WTC11 (cell line): ENCODE measurements around the gene TBX10. TPM values are rescaled to one million over a fixed set of nuclear protein-coding genes. Genes with fewer than 3 reads are reported as not detected.

ENCODE experiments used
- ATAC-seq: fragments of 200-7000 bp; cut with Tn5 transposase; 2 replicates; pipeline ENCODE4 v1.10.0; 2021; ENCODE audit warnings: mild to moderate bottlenecking, moderate library complexity
- CTCF ChIA-PET: fragments of 300-600 bp; sonication (Branson Sonifier 250); formaldehyde crosslinking; loops from one replicate; lab custom pipeline; 2021; ENCODE audit warnings: antibody characterized with exemption; lab: Charles Lee
- POLR2A ChIA-PET: fragments of 350-600 bp; sonication (Branson Sonifier 250); formaldehyde crosslinking; loops from one replicate; lab custom pipeline; 2021; ENCODE audit warnings: antibody characterized with exemption; lab: Charles Lee
- DNase-seq: peaks from one replicate; pipeline ENCODE4 v3.0.0; 2021; ENCODE audit warnings: low spot score
- H3K27ac Mint-ChIP-seq: 2 replicates; pipeline ENCODE4 v1.8.0; 2021; ENCODE audit warnings: mixed read lengths
- H3K27me3 Mint-ChIP-seq: 2 replicates; pipeline ENCODE4 v1.8.0; 2021; ENCODE audit warnings: low read depth, mild to moderate bottlenecking, moderate library complexity, mixed read lengths
- H3K36me3 Mint-ChIP-seq: 2 replicates; pipeline ENCODE4 v1.8.0; 2021; ENCODE audit warnings: mixed read lengths
- H3K4me1 Mint-ChIP-seq: 2 replicates; pipeline ENCODE4 v1.8.0; 2022; ENCODE audit warnings: mixed read lengths
- H3K4me3 Mint-ChIP-seq: 2 replicates; pipeline ENCODE4 v1.8.0; 2021; ENCODE audit warnings: mild to moderate bottlenecking, moderate library complexity, mixed read lengths
- H3K9me3 Mint-ChIP-seq: 2 replicates; pipeline ENCODE4 v1.8.0; 2021; ENCODE audit warnings: mixed read lengths
- ATF1 ChIP-seq: sonication (generic); formaldehyde crosslinking; IDR thresholded peaks from 2 replicates; pipeline ENCODE4 v1.8.1; 2023; ENCODE audit warnings: mild to moderate bottlenecking, moderate library complexity, missing genetic modification reagents
- CBFB ChIP-seq: sonication (generic); formaldehyde crosslinking; IDR thresholded peaks from 2 replicates; pipeline ENCODE4 v1.8.1; 2022; ENCODE audit warnings: mild to moderate bottlenecking, low read depth, missing genetic modification reagents
- ELF4 ChIP-seq: sonication (generic); formaldehyde crosslinking; IDR thresholded peaks from 2 replicates; pipeline ENCODE4 v1.8.1; 2022; ENCODE audit warnings: low read depth, mild to moderate bottlenecking, moderate library complexity, missing genetic modification reagents
- ESRRA ChIP-seq: sonication (generic); formaldehyde crosslinking; IDR thresholded peaks from 2 replicates; pipeline ENCODE4 v1.8.1; 2022; ENCODE audit warnings: mild to moderate bottlenecking, missing genetic modification reagents, borderline replicate concordance
- FOXP1 ChIP-seq: sonication (generic); formaldehyde crosslinking; IDR thresholded peaks from 2 replicates; pipeline ENCODE4 v1.8.0; 2022; ENCODE audit warnings: missing genetic modification reagents, mild to moderate bottlenecking, moderate library complexity, borderline replicate concordance
- GABPB1 ChIP-seq: sonication (generic); formaldehyde crosslinking; IDR thresholded peaks from 2 replicates; pipeline ENCODE4 v1.8.1; 2023; ENCODE audit warnings: mild to moderate bottlenecking, missing genetic modification reagents
- JUN ChIP-seq: sonication (generic); formaldehyde crosslinking; IDR thresholded peaks from 2 replicates; pipeline ENCODE4 v1.8.0; 2023; ENCODE audit warnings: mild to moderate bottlenecking, missing genetic modification reagents
- KAT7 ChIP-seq: sonication (generic); formaldehyde crosslinking; IDR thresholded peaks from 2 replicates; pipeline ENCODE4 v1.8.1; 2023; ENCODE audit warnings: missing genetic modification reagents, mild to moderate bottlenecking, borderline replicate concordance
- MXD4 ChIP-seq: fragments of 250-450 bp; sonication (Bioruptor Pico); IDR thresholded peaks from 2 replicates; pipeline ENCODE4 v1.8.0; 2021; ENCODE audit warnings: mild to moderate bottlenecking, moderate library complexity, borderline replicate concordance
- NFYB ChIP-seq: sonication (generic); formaldehyde crosslinking; conservative IDR thresholded peaks from 2 replicates; pipeline ENCODE4 v1.8.0; 2022; ENCODE audit warnings: low read depth, missing genetic modification reagents
- NR1H2 ChIP-seq: sonication (generic); formaldehyde crosslinking; IDR thresholded peaks from 2 replicates; pipeline ENCODE4 v1.9.0; 2021; ENCODE audit warnings: mild to moderate bottlenecking, moderate library complexity, missing genetic modification reagents
- OVOL2 ChIP-seq: fragments of 250-450 bp; sonication (Bioruptor Pico); IDR thresholded peaks from 2 replicates; pipeline ENCODE4 v1.9.0; 2021; ENCODE audit warnings: mild to moderate bottlenecking, borderline replicate concordance
- RELA ChIP-seq: sonication (generic); formaldehyde crosslinking; IDR thresholded peaks from 2 replicates; pipeline ENCODE4 v1.8.1; 2022; ENCODE audit warnings: missing genetic modification reagents, mild to moderate bottlenecking, borderline replicate concordance
- RORB ChIP-seq: fragments of 250-450 bp; sonication (Bioruptor Pico); IDR thresholded peaks from 2 replicates; pipeline ENCODE4 v1.9.0; 2021; ENCODE audit warnings: mild to moderate bottlenecking
- TEAD1 ChIP-seq: sonication (generic); formaldehyde crosslinking; IDR thresholded peaks from 2 replicates; pipeline ENCODE4 v1.8.0; 2022; ENCODE audit warnings: mild to moderate bottlenecking, missing genetic modification reagents
- ZBTB21 ChIP-seq: sonication (generic); formaldehyde crosslinking; IDR thresholded peaks from 2 replicates; pipeline ENCODE4 v1.8.1; 2023; ENCODE audit warnings: mild to moderate bottlenecking, missing genetic modification reagents, borderline replicate concordance
- ZNF121 ChIP-seq: sonication (generic); formaldehyde crosslinking; IDR thresholded peaks from 2 replicates; pipeline ENCODE4 v1.8.0; 2023; ENCODE audit warnings: missing genetic modification reagents
- ZNF317 ChIP-seq: sonication (generic); formaldehyde crosslinking; IDR thresholded peaks from 2 replicates; pipeline ENCODE4 v1.8.1; 2023; ENCODE audit warnings: low read depth, mild to moderate bottlenecking, moderate library complexity, missing genetic modification reagents, borderline replicate concordance
- ZNF416 ChIP-seq: fragments of 250-450 bp; sonication (Bioruptor Pico); IDR thresholded peaks from 2 replicates; pipeline ENCODE4 v1.9.0; 2021; ENCODE audit warnings: mild to moderate bottlenecking, inconsistent platforms
- total RNA-seq: library from RNA; stranded (reverse); gene quantifications from 3 replicates; pipeline ENCODE4 v1.2.3, GENCODE V29; 2021
- TF ChIP-seq, protein P1 (sequence below): sonication (generic); formaldehyde crosslinking; IDR thresholded peaks from 2 replicates; pipeline ENCODE4 v1.8.1; 2023; ENCODE audit warnings: mild to moderate bottlenecking, moderate library complexity, missing genetic modification reagents
- TF ChIP-seq, protein P2 (sequence below): sonication (generic); formaldehyde crosslinking; IDR thresholded peaks from 2 replicates; pipeline ENCODE4 v1.8.1; 2023; ENCODE audit warnings: mild to moderate bottlenecking, missing genetic modification reagents, borderline replicate concordance
- TF ChIP-seq, protein P3 (sequence below): fragments of 200-600 bp; IDR thresholded peaks from 2 replicates; pipeline ENCODE4 v1.8.0; 2022; ENCODE audit warnings: antibody characterized with exemption
- TF ChIP-seq, protein P4 (sequence below): fragments of 250-450 bp; sonication (Bioruptor Pico); IDR thresholded peaks from 2 replicates; pipeline ENCODE4 v1.9.0; 2021; ENCODE audit warnings: mild to moderate bottlenecking, borderline replicate concordance

The TBX10 gene
- total RNA-seq, 1 experiment from 2014 or later = not detected

DNA sequence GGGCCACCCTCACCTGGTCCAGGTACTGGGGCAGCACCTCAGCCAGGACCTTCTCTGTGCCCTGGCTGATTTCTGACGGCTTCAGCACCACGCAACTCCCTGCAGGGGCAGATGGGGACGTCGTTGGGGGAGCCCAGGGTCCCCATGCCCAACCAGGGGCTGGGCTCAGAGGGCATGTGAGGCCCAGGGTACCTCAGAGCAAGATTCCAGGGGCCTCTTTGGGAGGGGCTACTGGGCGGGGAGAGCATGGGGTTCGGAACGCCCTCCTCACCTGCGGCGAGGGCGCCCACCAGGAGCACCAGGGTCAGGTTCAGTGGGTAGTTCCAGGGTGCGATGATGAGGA is 26.7 kb upstream of the TBX10 start:
- H3K27ac Mint-ChIP-seq = no peak overlapping the region
- ATAC-seq (no peak), DNase-seq (no peak)
- POLR2A ChIA-PET = no interaction called here
- no peak for TF ChIP-seq KAT7 (CRISPR knock-in tag)
- TF ChIP-seq RORB (CRISPR knock-in tag) = no peak
- TF ChIP-seq RELA = no peak
- no peak for TF ChIP-seq FOXP1 (CRISPR knock-in tag)
- TF ChIP-seq, protein P1, sequence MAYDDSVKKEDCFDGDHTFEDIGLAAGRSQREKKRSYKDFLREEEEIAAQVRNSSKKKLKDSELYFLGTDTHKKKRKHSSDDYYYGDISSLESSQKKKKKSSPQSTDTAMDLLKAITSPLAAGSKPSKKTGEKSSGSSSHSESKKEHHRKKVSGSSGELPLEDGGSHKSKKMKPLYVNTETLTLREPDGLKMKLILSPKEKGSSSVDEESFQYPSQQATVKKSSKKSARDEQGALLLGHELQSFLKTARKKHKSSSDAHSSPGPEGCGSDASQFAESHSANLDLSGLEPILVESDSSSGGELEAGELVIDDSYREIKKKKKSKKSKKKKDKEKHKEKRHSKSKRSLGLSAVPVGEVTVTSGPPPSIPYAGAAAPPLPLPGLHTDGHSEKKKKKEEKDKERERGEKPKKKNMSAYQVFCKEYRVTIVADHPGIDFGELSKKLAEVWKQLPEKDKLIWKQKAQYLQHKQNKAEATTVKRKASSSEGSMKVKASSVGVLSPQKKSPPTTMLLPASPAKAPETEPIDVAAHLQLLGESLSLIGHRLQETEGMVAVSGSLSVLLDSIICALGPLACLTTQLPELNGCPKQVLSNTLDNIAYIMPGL (CRISPR knock-in tag) = no peak
- no peak for TF ChIP-seq JUN (CRISPR knock-in tag)
- TF ChIP-seq TEAD1 (CRISPR knock-in tag) = no peak
- TF ChIP-seq, protein P2, sequence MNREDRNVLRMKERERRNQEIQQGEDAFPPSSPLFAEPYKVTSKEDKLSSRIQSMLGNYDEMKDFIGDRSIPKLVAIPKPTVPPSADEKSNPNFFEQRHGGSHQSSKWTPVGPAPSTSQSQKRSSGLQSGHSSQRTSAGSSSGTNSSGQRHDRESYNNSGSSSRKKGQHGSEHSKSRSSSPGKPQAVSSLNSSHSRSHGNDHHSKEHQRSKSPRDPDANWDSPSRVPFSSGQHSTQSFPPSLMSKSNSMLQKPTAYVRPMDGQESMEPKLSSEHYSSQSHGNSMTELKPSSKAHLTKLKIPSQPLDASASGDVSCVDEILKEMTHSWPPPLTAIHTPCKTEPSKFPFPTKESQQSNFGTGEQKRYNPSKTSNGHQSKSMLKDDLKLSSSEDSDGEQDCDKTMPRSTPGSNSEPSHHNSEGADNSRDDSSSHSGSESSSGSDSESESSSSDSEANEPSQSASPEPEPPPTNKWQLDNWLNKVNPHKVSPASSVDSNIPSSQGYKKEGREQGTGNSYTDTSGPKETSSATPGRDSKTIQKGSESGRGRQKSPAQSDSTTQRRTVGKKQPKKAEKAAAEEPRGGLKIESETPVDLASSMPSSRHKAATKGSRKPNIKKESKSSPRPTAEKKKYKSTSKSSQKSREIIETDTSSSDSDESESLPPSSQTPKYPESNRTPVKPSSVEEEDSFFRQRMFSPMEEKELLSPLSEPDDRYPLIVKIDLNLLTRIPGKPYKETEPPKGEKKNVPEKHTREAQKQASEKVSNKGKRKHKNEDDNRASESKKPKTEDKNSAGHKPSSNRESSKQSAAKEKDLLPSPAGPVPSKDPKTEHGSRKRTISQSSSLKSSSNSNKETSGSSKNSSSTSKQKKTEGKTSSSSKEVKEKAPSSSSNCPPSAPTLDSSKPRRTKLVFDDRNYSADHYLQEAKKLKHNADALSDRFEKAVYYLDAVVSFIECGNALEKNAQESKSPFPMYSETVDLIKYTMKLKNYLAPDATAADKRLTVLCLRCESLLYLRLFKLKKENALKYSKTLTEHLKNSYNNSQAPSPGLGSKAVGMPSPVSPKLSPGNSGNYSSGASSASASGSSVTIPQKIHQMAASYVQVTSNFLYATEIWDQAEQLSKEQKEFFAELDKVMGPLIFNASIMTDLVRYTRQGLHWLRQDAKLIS = no peak
- TF ChIP-seq GABPB1 (CRISPR knock-in tag) = no peak
- no peak for TF ChIP-seq ESRRA (CRISPR knock-in tag)
- TF ChIP-seq ELF4 (CRISPR knock-in tag) = no peak
- no peak for TF ChIP-seq MXD4 (CRISPR knock-in tag)
- TF ChIP-seq NFYB (CRISPR knock-in tag) = no peak
- TF ChIP-seq ATF1 (CRISPR knock-in tag) = no peak
- TF ChIP-seq ZNF317 (CRISPR knock-in tag) = no peak
- TF ChIP-seq CBFB (CRISPR knock-in tag) = no peak
- TF ChIP-seq, all 79 proteins: peak for 0
- Mint-ChIP-seq H3K9me3 (no peaks in the 10 kb centered on the region), H3K27me3 (no peaks in the 10 kb centered on the region), H3K4me1 (no peaks in the 10 kb centered on the region), H3K36me3 (no peaks in the 10 kb centered on the region), H3K4me3 (no peak overlapping the region)
- CTCF ChIA-PET = interaction anchor here (0.6 to 2.3 kb wide), 5 partner anchors 18 to 349 kb away, joined by 3 to 8 read pairs (median 4); partner anchors contain the start of gene NUDT8

DNA sequence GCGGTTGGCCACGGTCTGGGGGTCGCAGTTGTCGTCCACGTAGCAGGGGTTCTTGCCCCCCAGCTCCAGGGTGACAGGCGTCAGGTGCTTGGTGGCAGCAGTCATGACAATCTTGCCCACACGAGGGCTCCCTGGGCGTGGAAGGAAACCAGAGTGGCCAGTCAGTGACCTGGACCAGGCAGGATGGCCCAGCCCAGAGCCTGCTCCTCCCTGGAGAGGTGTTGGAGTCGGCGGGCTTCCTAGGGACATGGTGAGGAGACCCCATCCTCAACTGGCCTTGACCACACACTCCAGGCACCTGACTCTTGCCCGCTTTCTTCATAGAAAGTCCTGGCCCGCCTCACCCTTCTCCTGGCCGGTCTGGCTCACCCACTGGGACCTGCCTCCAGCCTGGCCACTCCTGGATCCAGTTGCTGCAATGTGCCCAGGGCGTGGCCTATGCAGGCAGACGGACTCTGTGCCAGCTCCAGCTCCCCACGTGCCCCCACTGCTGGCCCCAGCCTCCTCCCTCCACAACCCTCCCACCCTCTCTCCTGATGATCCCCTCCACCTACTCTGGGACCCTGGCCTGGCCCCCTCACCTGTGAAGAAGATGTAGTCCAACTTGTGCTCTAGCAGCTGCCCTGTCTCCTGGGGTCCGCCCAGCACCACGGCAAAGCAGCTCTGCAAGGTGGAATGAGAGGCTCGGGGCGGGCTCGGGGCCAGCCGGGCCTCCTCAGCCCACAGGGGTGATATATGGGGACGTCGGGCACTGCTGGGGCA is 26.2 kb upstream of the TBX10 start:
- Mint-ChIP-seq H3K4me3 (no peak overlapping the region), H3K36me3 (no peaks in the 10 kb centered on the region), H3K4me1 (no peaks in the 10 kb centered on the region), H3K27ac (no peak overlapping the region), H3K27me3 (no peaks in the 10 kb centered on the region), H3K9me3 (no peaks in the 10 kb centered on the region)
- ChIA-PET POLR2A (interaction anchor here (0.6 kb wide), 1 partner anchor 810 kb away, joined by 3 read pairs; no protein-coding TSS in a partner anchor), CTCF (interaction anchor here (0.6 to 1.5 kb wide), 4 partner anchors 36 to 349 kb away, joined by 3 to 5 read pairs (median 4); partner anchors contain the start of gene NUDT8)
- TF ChIP-seq ZBTB21 (no peak), TEAD1 (CRISPR knock-in tag) (no peak), KAT7 (CRISPR knock-in tag) (no peak), ATF1 (CRISPR knock-in tag) (no peak), OVOL2 (no peak), ZNF121 (CRISPR knock-in tag) (no peak), NR1H2 (CRISPR knock-in tag) (no peak), ZNF416 (CRISPR knock-in tag) (no peak)
- TF ChIP-seq, protein P3, sequence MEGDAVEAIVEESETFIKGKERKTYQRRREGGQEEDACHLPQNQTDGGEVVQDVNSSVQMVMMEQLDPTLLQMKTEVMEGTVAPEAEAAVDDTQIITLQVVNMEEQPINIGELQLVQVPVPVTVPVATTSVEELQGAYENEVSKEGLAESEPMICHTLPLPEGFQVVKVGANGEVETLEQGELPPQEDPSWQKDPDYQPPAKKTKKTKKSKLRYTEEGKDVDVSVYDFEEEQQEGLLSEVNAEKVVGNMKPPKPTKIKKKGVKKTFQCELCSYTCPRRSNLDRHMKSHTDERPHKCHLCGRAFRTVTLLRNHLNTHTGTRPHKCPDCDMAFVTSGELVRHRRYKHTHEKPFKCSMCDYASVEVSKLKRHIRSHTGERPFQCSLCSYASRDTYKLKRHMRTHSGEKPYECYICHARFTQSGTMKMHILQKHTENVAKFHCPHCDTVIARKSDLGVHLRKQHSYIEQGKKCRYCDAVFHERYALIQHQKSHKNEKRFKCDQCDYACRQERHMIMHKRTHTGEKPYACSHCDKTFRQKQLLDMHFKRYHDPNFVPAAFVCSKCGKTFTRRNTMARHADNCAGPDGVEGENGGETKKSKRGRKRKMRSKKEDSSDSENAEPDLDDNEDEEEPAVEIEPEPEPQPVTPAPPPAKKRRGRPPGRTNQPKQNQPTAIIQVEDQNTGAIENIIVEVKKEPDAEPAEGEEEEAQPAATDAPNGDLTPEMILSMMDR = no peak
- TF ChIP-seq, protein P4, sequence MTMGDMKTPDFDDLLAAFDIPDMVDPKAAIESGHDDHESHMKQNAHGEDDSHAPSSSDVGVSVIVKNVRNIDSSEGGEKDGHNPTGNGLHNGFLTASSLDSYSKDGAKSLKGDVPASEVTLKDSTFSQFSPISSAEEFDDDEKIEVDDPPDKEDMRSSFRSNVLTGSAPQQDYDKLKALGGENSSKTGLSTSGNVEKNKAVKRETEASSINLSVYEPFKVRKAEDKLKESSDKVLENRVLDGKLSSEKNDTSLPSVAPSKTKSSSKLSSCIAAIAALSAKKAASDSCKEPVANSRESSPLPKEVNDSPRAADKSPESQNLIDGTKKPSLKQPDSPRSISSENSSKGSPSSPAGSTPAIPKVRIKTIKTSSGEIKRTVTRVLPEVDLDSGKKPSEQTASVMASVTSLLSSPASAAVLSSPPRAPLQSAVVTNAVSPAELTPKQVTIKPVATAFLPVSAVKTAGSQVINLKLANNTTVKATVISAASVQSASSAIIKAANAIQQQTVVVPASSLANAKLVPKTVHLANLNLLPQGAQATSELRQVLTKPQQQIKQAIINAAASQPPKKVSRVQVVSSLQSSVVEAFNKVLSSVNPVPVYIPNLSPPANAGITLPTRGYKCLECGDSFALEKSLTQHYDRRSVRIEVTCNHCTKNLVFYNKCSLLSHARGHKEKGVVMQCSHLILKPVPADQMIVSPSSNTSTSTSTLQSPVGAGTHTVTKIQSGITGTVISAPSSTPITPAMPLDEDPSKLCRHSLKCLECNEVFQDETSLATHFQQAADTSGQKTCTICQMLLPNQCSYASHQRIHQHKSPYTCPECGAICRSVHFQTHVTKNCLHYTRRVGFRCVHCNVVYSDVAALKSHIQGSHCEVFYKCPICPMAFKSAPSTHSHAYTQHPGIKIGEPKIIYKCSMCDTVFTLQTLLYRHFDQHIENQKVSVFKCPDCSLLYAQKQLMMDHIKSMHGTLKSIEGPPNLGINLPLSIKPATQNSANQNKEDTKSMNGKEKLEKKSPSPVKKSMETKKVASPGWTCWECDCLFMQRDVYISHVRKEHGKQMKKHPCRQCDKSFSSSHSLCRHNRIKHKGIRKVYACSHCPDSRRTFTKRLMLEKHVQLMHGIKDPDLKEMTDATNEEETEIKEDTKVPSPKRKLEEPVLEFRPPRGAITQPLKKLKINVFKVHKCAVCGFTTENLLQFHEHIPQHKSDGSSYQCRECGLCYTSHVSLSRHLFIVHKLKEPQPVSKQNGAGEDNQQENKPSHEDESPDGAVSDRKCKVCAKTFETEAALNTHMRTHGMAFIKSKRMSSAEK (CRISPR knock-in tag) = no peak
- no peak for ATAC-seq
- no peak for DNase-seq
